ENCODE data around the gene USP25. TPM values are rescaled to one million over a fixed set of nuclear protein-coding genes. Genes with fewer than 3 reads are reported as not detected.

Gene USP25
- total RNA-seq, 1 experiment from 2014 or later: 33.6 TPM

GRCh38 chr21:15761507-15762100, 31.8 kb downstream of the USP25 start:
- peaks cover 90% of the 10 kb centered on the region for H3K79me2 ChIP-seq (ENCODE audit: insufficient read depth, low read length)

More at GRCh38 chr21:15761507-15762100, 31.8 kb downstream of the USP25 start:
- TF ChIP-seq REST (IDR thresholded peaks at IDR 0.05; ENCODE audit: low read depth) (no peak), SRF (IDR thresholded peaks at IDR 0.05; ENCODE audit: low read depth) (no peak), POLR2A (IDR thresholded peaks at IDR 0.05; ENCODE audit: borderline replicate concordance, extremely low read depth, insufficient read depth, insufficient read length) (no peak), ELF1 (IDR thresholded peaks at IDR 0.05; ENCODE audit: borderline replicate concordance, low read depth) (no peak), EZH2phosphoT487 (IDR thresholded peaks at IDR 0.05; ENCODE audit: borderline replicate concordance) (no peak), CBX3 (IDR thresholded peaks at IDR 0.05; ENCODE audit: low read depth) (no peak), YY1 (IDR thresholded peaks at IDR 0.05; ENCODE audit: extremely low read depth, insufficient replicate concordance, low read depth, low read length) (no peak), JUND (IDR thresholded peaks at IDR 0.05) (no peak), SIN3A (IDR thresholded peaks at IDR 0.05; ENCODE audit: low read depth) (no peak), EGR1 (IDR thresholded peaks at IDR 0.05; ENCODE audit: low read depth) (no peak), RAD21 (IDR thresholded peaks at IDR 0.05; ENCODE audit: low read depth) (no peak), CEBPB (IDR thresholded peaks at IDR 0.05; ENCODE audit: low read depth) (no peak), ZFX (IDR thresholded peaks at IDR 0.05) (no peak)
- Histone ChIP-seq H3K9me3 (ENCODE audit: control insufficient read depth in 1 of 2, insufficient read depth in 1 of 2, low read depth in 1 of 2, low read length in 2 of 2) (no peaks in the 10 kb centered on the region; a peak in 1 of 4 replicates), H3K4me2 (ENCODE audit: low read length) (no peak overlapping the region), H4K20me1 (ENCODE audit: insufficient read depth) (no peaks in the 10 kb centered on the region), H3K4me3 (replicated peaks in 1 of 2; ENCODE audit: low read depth in 1 of 2, low read length in 2 of 2) (no peak overlapping the region), H3K36me3 (ENCODE audit: control insufficient read depth in 1 of 2, insufficient read depth in 2 of 2, low read length in 2 of 2) (peaks cover 2 to 3% of the 10 kb centered on the region in 2 experiments; a peak in 1 of 4 replicates), H2AFZ (ENCODE audit: low read depth, low read length, poor library complexity, severe bottlenecking) (no peak overlapping the region), H3K9ac (ENCODE audit: low read length) (no peak overlapping the region), H3K4me1 (ENCODE audit: control insufficient read depth in 1 of 2, insufficient read depth in 2 of 2, low read length in 2 of 2) (no peaks in the 10 kb centered on the region), H3K9me2 (ENCODE audit: insufficient read depth) (no peaks in the 10 kb centered on the region), H3K27me3 (ENCODE audit: insufficient read depth, low read length) (no peaks in the 10 kb centered on the region), H3K27ac (ENCODE audit: low read depth, low read length) (no peak overlapping the region)
- ChIA-PET CTCF (no interaction called here), POLR2A (no interaction called here), RAD21 (ENCODE audit: low non-redundant PET in 1 of 2, low total read pairs in 2 of 2, uncharacterized antibody in 2 of 2, unreplicated experiment in 2 of 2) (no interaction called here)
- BruUV-seq (replicated peaks): no TSS peak
- intact Hi-C loops (cut with micrococcal nuclease): no loop called here
- DNase-seq (ENCODE audit: low read depth, low spot score) (no peak), ATAC-seq (no peak)
